Astrocyte (in vitro differentiated cells and primary cell): ENCODE measurements around the gene CALD1.

ENCODE experiments used
- EZH2 ChIP-seq: IDR thresholded peaks from 2 replicates; pipeline ENCODE4 v1.6.1; 2012; ENCODE audit warnings: mild to moderate bottlenecking, low read length, inconsistent platforms; ENCODE audit not compliant: insufficient read depth
- TF ChIP-seq, protein P1 (sequence below): IDR thresholded peaks from 2 replicates; pipeline ENCODE4 v1.5.1; 2011; ENCODE audit warnings: low read depth, mild to moderate bottlenecking, inconsistent platforms, low read length, moderate library complexity; ENCODE audit not compliant: insufficient read depth

GRCh38 chr7:134891696-134892678 is 112.6 kb downstream of the CALD1 start:
- TF ChIP-seq, protein P1, sequence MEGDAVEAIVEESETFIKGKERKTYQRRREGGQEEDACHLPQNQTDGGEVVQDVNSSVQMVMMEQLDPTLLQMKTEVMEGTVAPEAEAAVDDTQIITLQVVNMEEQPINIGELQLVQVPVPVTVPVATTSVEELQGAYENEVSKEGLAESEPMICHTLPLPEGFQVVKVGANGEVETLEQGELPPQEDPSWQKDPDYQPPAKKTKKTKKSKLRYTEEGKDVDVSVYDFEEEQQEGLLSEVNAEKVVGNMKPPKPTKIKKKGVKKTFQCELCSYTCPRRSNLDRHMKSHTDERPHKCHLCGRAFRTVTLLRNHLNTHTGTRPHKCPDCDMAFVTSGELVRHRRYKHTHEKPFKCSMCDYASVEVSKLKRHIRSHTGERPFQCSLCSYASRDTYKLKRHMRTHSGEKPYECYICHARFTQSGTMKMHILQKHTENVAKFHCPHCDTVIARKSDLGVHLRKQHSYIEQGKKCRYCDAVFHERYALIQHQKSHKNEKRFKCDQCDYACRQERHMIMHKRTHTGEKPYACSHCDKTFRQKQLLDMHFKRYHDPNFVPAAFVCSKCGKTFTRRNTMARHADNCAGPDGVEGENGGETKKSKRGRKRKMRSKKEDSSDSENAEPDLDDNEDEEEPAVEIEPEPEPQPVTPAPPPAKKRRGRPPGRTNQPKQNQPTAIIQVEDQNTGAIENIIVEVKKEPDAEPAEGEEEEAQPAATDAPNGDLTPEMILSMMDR, result no peak
- TF ChIP-seq EZH2, result no peak
